Large intestine (tissue), 3 donors: ENCODE results near the gene MATCAP1. TPM values are rescaled to one million over a fixed set of nuclear protein-coding genes. Genes with fewer than 3 reads are reported as not detected.
A peak's percentile ranks its signal among the peaks of the same experiment; 100 is the strongest.

Source experiments
- DNase-seq, 2 donors: peaks; one replicate each; pipeline versions ENCODE4 v3.0.0 to v3.0.0-alpha.2; 2013
- H3K27ac ChIP-seq: one replicate; pipeline ENCODE4 v1.5.1; 2013; ENCODE audit warnings: low read length
- H3K27me3 ChIP-seq: 2 replicates; pipeline ENCODE4 v1.6.1; 2013; ENCODE audit warnings: low read length; ENCODE audit not compliant: control insufficient read depth, insufficient read depth
- H3K36me3 ChIP-seq: 2 replicates; pipeline ENCODE4 v1.6.1; 2013; ENCODE audit warnings: low read length; ENCODE audit not compliant: control insufficient read depth, insufficient read depth
- H3K4me1 ChIP-seq: one replicate; pipeline ENCODE4 v1.6.1; 2013; ENCODE audit warnings: low read length; ENCODE audit not compliant: control insufficient read depth, insufficient read depth
- H3K4me3 ChIP-seq: one replicate; pipeline ENCODE4 v1.5.1; 2013; ENCODE audit warnings: low read length
- H3K9me3 ChIP-seq: one replicate; pipeline ENCODE4 v1.6.1; 2013; ENCODE audit warnings: mild to moderate bottlenecking, low read depth, low read length, moderate library complexity; ENCODE audit not compliant: control insufficient read depth
- WGBS: methylation state at CpG from one replicate; pipeline ENCODE4 v1.1.5; 2013; ENCODE audit warnings: low lambda C conversion rate; ENCODE audit not compliant: insufficient coverage; 5-methylcytosine and 5-hydroxymethylcytosine counted together
- polyA plus RNA-seq: library from polyadenylated mRNA; unstranded; fragments of 120-200 nt; gene quantifications from one replicate; pipeline ENCODE4 v1.2.1, GENCODE V29; 2013

The MATCAP1 gene
- polyA plus RNA-seq, 1 donor = 29.2 TPM

- WGBS = no CpG with 5 or more reads among the region's 21 CpGs
- no peaks in the 10 kb centered on the region for H3K4me1 ChIP-seq
These were observed 23.7 kb upstream of the MATCAP1 start for GRCh38 chr16:67207249-67208091.

GRCh38 chr16:67206838-67207248, 23.1 kb upstream of the MATCAP1 start:
- Histone ChIP-seq H3K27ac (no peak overlapping the region), H3K4me3 (no peak overlapping the region), H3K4me1 (no peaks in the 10 kb centered on the region), H3K9me3 (no peaks in the 10 kb centered on the region), H3K36me3 (peaks cover 29% of the 10 kb centered on the region), H3K27me3 (no peaks in the 10 kb centered on the region)
- no peak for DNase-seq
- no CpG with 5 or more reads among the region's 3 CpGs for WGBS

More at GRCh38 chr16:67207249-67208091, 23.7 kb upstream of the MATCAP1 start:
- DNase-seq = no peak
- H3K36me3 ChIP-seq = peaks cover 23% of the 10 kb centered on the region
- H3K9me3 ChIP-seq = no peaks in the 10 kb centered on the region
- no peak overlapping the region for H3K4me3 ChIP-seq
- no peaks in the 10 kb centered on the region for H3K27me3 ChIP-seq
- no peak overlapping the region for H3K27ac ChIP-seq

GRCh38 chr16:67206129-67206837, 22.5 kb upstream of the MATCAP1 start:
- H3K4me1 ChIP-seq = no peaks in the 10 kb centered on the region
- WGBS = no CpG with 5 or more reads among the region's 8 CpGs
- H3K36me3 ChIP-seq = peaks cover 34% of the 10 kb centered on the region
- H3K27me3 ChIP-seq = no peaks in the 10 kb centered on the region
- no peak for DNase-seq
- H3K4me3 ChIP-seq = no peak overlapping the region
- no peaks in the 10 kb centered on the region for H3K9me3 ChIP-seq
- no peak overlapping the region for H3K27ac ChIP-seq

- no peaks in the 10 kb centered on the region for H3K27me3 ChIP-seq
- H3K9me3 ChIP-seq = no peaks in the 10 kb centered on the region
- peaks cover 6% of the 10 kb centered on the region for H3K4me1 ChIP-seq
- DNase-seq = no peak
- no peak overlapping the region for H3K4me3 ChIP-seq
- WGBS = no CpG with 5 or more reads among the region's 4 CpGs
- peaks cover 39% of the 10 kb centered on the region for H3K36me3 ChIP-seq
- H3K27ac ChIP-seq = no peak overlapping the region
These were observed 20.3 kb upstream of the MATCAP1 start for GRCh38 chr16:67204076-67204475.

DNA sequence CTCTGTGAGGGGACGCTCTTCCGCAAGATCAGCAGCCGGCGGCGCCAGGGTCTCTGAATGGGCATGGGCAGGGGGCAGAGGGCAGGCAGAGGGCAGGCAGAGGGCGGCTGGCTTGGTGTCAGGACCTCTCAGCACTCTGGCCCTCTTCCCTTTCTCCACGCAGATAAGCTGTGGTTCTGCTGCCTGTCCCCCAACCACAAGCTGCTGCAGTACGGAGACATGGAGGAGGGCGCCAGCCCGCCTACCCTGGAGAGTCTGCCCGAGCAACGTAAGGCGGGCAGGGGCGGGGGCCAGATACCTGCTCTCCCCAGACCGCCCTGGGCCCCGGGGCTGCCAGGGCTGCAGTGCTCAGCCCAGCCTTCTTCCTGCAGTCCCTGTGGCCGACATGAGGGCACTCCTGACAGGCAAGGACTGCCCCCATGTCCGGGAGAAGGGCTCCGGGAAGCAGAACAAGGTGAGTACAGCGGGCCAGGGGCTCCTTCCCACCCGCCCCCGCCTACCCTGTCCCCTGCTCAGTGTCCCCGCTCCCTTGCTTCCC, 19.3 kb upstream of the MATCAP1 start:
- no peak overlapping the region for H3K27ac ChIP-seq
- no CpG with 5 or more reads among the region's 23 CpGs for WGBS
- H3K4me3 ChIP-seq = no peak overlapping the region
- no peaks in the 10 kb centered on the region for H3K9me3 ChIP-seq
- peaks cover 42% of the 10 kb centered on the region for H3K36me3 ChIP-seq
- H3K4me1 ChIP-seq = peaks cover 12% of the 10 kb centered on the region
- DNase-seq = no peak
- H3K27me3 ChIP-seq = no peaks in the 10 kb centered on the region

GRCh38 chr16:67202426-67202825, 18.7 kb upstream of the MATCAP1 start:
- H3K4me3 ChIP-seq = no peak overlapping the region
- H3K27ac ChIP-seq = no peak overlapping the region
- H3K9me3 ChIP-seq = no peaks in the 10 kb centered on the region
- no CpG with 5 or more reads among the region's 12 CpGs for WGBS
- peaks cover 18% of the 10 kb centered on the region for H3K4me1 ChIP-seq
- H3K27me3 ChIP-seq = no peaks in the 10 kb centered on the region
- peaks cover 48% of the 10 kb centered on the region for H3K36me3 ChIP-seq
- DNase-seq = no peak

- Histone ChIP-seq H3K27ac (no peak overlapping the region), H3K27me3 (no peaks in the 10 kb centered on the region), H3K4me3 (no peak overlapping the region), H3K4me1 (peaks cover 20% of the 10 kb centered on the region), H3K9me3 (no peaks in the 10 kb centered on the region), H3K36me3 (peaks cover 55% of the 10 kb centered on the region)
- no CpG with 5 or more reads among the region's 40 CpGs for WGBS
- DNase-seq = no peak
These were observed 17.9 kb upstream of the MATCAP1 start for GRCh38 chr16:67201411-67202345.

GRCh38 chr16:67200491-67200890, 16.7 kb upstream of the MATCAP1 start:
- Histone ChIP-seq H3K36me3 (peaks cover 63% of the 10 kb centered on the region), H3K4me3 (no peak overlapping the region), H3K4me1 (peaks cover 20% of the 10 kb centered on the region), H3K27me3 (no peaks in the 10 kb centered on the region), H3K27ac (no peak overlapping the region), H3K9me3 (no peaks in the 10 kb centered on the region)
- WGBS = no CpG with 5 or more reads among the region's 8 CpGs
- no peak for DNase-seq

DNA sequence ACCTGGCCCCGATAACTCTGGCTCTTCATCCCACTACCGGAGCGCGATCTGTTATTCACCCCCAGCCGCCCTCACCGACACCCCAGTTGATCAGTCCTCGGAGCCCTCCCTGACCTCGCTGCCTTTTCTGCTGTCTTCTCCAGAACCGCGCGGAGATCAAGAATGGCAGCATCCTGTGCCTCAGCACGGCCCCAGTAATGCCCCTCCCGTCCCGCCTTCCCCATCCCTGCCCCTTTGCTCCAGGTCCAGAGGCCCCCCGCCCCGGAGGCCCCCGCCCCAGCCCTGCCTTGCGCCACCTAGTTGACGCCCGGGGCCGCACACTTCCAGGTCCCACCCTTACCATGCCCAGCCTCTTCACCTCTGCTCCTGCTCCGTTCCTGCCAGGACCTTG, 16.0 kb upstream of the MATCAP1 start:
- WGBS = 13% methylated on average over 3 of the region's 22 CpGs
- H3K36me3 ChIP-seq = peaks cover 70% of the 10 kb centered on the region
- peak overlapping the region; percentile 99 for H3K27ac ChIP-seq
- H3K4me3 ChIP-seq = peak overlapping the region; percentile 96
- DNase-seq = peak in 1 of 2 donors; percentile 56
- H3K4me1 ChIP-seq = peaks cover 20% of the 10 kb centered on the region
- no peaks in the 10 kb centered on the region for H3K27me3 ChIP-seq
- H3K9me3 ChIP-seq = no peaks in the 10 kb centered on the region
